Esophagus squamous epithelium (tissue), 4 donors: ENCODE results near the gene CUL5.

ENCODE experiments used
- POLR2A ChIP-seq, 4 donors: fragments of 450-650 bp; IDR thresholded peaks; one replicate each; pipeline ENCODE4 v1.6.1; 2017; ENCODE audit warnings: antibody characterized with exemption in 4 of 4, mild to moderate bottlenecking in 4 of 4, moderate library complexity in 3 of 4
- TF ChIP-seq, protein P1 (sequence below), 6 experiments: fragments of 450-650 bp in 4 of 6; fragments of 200-600 bp in 2 of 6; sonication (generic) in 2 of 6; IDR thresholded peaks; one replicate each; pipeline ENCODE4 v1.5.1; 2016 to 2019; ENCODE audit warnings: antibody characterized with exemption in 6 of 6, mild to moderate bottlenecking in 4 of 6, moderate library complexity in 4 of 6

DNA sequence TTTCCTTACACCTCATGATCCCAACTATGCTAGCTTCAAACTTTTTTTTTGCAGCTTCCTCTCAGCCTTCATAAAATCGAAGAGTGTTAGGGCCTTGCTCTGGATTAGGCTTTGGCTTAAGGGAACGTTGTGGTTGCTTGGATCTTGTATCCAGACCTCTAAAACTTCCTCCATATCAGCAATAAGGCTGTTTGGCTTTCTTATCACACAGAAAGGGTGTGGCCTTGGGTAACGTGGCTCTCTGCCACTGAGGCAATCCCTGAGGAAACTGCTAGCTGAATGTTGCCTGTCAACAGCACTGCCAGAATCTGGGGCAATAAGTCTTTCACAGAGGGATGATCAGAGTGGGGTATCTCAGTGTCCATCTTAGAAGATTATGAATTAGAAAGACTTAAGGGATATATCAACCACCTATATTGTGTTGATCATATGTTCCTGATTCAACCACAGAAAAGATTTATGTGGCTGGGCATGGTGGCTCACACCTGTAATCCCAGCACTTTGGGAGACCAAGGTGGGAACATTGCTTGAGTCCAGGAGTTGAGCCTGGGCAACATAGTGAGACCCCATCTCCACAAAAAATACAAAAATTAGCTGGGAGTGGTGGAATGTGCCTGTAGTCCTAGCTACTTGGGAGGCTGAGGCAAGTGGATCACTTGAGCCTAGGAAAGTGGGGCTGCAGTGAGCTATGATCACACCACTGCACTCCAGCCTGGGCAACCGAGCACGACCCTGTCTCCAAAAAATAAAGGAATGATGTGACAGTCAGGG lies 12.5 kb upstream of the CUL5 start:
- TF ChIP-seq, protein P1, sequence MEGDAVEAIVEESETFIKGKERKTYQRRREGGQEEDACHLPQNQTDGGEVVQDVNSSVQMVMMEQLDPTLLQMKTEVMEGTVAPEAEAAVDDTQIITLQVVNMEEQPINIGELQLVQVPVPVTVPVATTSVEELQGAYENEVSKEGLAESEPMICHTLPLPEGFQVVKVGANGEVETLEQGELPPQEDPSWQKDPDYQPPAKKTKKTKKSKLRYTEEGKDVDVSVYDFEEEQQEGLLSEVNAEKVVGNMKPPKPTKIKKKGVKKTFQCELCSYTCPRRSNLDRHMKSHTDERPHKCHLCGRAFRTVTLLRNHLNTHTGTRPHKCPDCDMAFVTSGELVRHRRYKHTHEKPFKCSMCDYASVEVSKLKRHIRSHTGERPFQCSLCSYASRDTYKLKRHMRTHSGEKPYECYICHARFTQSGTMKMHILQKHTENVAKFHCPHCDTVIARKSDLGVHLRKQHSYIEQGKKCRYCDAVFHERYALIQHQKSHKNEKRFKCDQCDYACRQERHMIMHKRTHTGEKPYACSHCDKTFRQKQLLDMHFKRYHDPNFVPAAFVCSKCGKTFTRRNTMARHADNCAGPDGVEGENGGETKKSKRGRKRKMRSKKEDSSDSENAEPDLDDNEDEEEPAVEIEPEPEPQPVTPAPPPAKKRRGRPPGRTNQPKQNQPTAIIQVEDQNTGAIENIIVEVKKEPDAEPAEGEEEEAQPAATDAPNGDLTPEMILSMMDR (IDR thresholded peaks at IDR 0.05): no peak
- no peak for TF ChIP-seq POLR2A (IDR thresholded peaks at IDR 0.05)
